Measurements from ENCODE around the gene MLF2. TPM values are rescaled to one million over a fixed set of nuclear protein-coding genes. Genes with fewer than 3 reads are reported as not detected.

Gene MLF2
- total RNA-seq, 4 donors from 2014 or later, result 140 to 290 (median 216) TPM

GRCh38 chr12:6753772-6754356 is 923 bp upstream of the MLF2 start:
- ATAC-seq, result no peak
- H3K4me3 ChIP-seq, result no peak overlapping the region
- WGBS, 2 donors (ENCODE audit: low coverage in 1 of 2), result 0% methylated on average over 1 of the region's 7 CpGs; no CpG with 5 or more reads in 1 of the 2 donors

GRCh38 chr12:6752167-6752920 is 597 bp downstream of the MLF2 start:
- peaks cover 0 to 44% (median 10%) of the 10 kb centered on the region in 3 donors for H3K4me1 ChIP-seq
- TF ChIP-seq POLR2A (IDR thresholded peaks at IDR 0.05) (no peak), CTCF (IDR thresholded peaks at IDR 0.05) (peak in 3 of 4 experiments; percentile 23 to 36 (median 28))
- no peaks in the 10 kb centered on the region for H3K9me3 ChIP-seq
- ATAC-seq, result no peak
- H3K27me3 ChIP-seq, result no peaks in the 10 kb centered on the region
- peak overlapping the region; percentile 94 to 99 (median 96) for H3K27ac ChIP-seq
- H3K36me3 ChIP-seq, result peaks cover 0 to 47% of the 10 kb centered on the region in 2 donors
- peak overlapping the region; percentile 80 to 96 for H3K4me3 ChIP-seq
- 4 to 5% methylated on average over 4 to 9 of the region's 24 CpGs for WGBS, 2 donors (ENCODE audit: low coverage in 1 of 2)

More at GRCh38 chr12:6753772-6754356, 923 bp upstream of the MLF2 start:
- H3K36me3 ChIP-seq, result peaks cover 0 to 32% of the 10 kb centered on the region in 2 donors
- TF ChIP-seq EP300 (IDR thresholded peaks at IDR 0.05) (no peak), CTCF (IDR thresholded peaks at IDR 0.05) (peak in 2 of 4 experiments; percentile 96 to 97), POLR2AphosphoS5 (IDR thresholded peaks at IDR 0.05) (no peak), POLR2A (IDR thresholded peaks at IDR 0.05) (no peak)
- H3K27me3 ChIP-seq, result no peaks in the 10 kb centered on the region
- no peaks in the 10 kb centered on the region for H3K9me3 ChIP-seq
- H3K4me1 ChIP-seq, result peaks cover 0 to 44% (median 10%) of the 10 kb centered on the region in 3 donors
- peak overlapping the region; percentile 19 to 99 (median 96) for H3K27ac ChIP-seq

GRCh38 chr12:6751767-6752166 is 1.2 kb downstream of the MLF2 start:
- Histone ChIP-seq H3K4me1 (peaks cover 0 to 44% (median 10%) of the 10 kb centered on the region in 3 donors), H3K36me3 (peaks cover 0 to 53% of the 10 kb centered on the region in 2 donors), H3K9me3 (no peaks in the 10 kb centered on the region), H3K27ac (peak overlapping the region; percentile 94 to 99 (median 96)), H3K27me3 (no peaks in the 10 kb centered on the region), H3K4me3 (peak overlapping the region in 1 of 2 donors; percentile 96)
- no peak for ATAC-seq
- WGBS, 2 donors (ENCODE audit: low coverage in 1 of 2), result 80% methylated on average over 4 of the region's 7 CpGs; no CpG with 5 or more reads in 1 of the 2 donors
- no peak for TF ChIP-seq CTCF (IDR thresholded peaks at IDR 0.05)
- no peak for TF ChIP-seq EP300 (IDR thresholded peaks at IDR 0.05)
- no peak for TF ChIP-seq POLR2A (IDR thresholded peaks at IDR 0.05)
- no peak for TF ChIP-seq POLR2AphosphoS5 (IDR thresholded peaks at IDR 0.05)

GRCh38 chr12:6750506-6750905 is 2.4 kb downstream of the MLF2 start:
- no peak for TF ChIP-seq POLR2AphosphoS5 (IDR thresholded peaks at IDR 0.05)
- no peak for TF ChIP-seq EP300 (IDR thresholded peaks at IDR 0.05)
- no peak for TF ChIP-seq POLR2A (IDR thresholded peaks at IDR 0.05)
- no peak for TF ChIP-seq CTCF (IDR thresholded peaks at IDR 0.05)
- Histone ChIP-seq H3K27me3 (no peaks in the 10 kb centered on the region), H3K36me3 (peaks cover 0 to 62% of the 10 kb centered on the region in 2 donors), H3K4me3 (no peak overlapping the region), H3K27ac (no peak overlapping the region), H3K9me3 (no peaks in the 10 kb centered on the region), H3K4me1 (peaks cover 0 to 44% (median 10%) of the 10 kb centered on the region in 3 donors)
- no peak for ATAC-seq
- WGBS, 2 donors (ENCODE audit: low coverage in 1 of 2), result 41 to 59% methylated on average over 2 to 4 of the region's 4 CpGs
